ENCODE data around the gene ARMC12.
"Not testable (repeated sequence)": the region's sequence is repeated elsewhere in the genome, so short reads cannot be mapped to it uniquely, and the experiment has no call there.

ARMC12 gene, protein sequence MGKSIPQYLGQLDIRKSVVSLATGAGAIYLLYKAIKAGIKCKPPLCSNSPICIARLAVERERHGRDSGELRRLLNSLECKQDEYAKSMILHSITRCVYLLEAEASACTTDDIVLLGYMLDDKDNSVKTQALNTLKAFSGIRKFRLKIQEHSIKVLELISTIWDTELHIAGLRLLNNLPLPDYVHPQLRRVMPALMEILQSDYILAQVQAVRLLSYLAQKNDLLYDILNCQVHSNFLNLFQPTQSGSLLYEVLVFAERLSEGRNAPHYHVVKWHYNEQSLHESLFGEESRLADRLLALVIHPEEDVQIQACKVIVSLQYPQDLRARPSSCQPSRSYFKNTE

DNA sequence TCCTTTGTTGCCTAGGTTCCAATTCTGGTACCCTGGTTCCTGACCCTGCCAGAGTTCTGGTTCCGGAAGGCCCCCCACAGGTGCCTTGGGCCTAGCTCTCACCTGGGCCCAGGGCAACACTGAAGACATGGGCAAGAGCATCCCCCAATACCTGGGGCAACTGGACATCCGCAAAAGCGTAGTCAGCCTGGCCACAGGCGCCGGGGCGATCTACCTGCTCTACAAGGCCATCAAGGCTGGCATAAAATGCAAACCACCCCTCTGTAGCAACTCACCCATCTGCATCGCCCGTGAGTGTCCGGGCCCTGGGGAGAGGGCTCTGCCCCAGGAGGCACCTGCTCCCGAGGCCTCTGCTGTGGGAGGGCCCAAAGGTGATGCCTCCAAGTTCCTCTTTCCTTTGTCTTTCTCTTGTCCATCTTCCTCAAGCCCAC, at the start of gene ARMC12:
Gene ARMC12, plus strand, starts transcription at position 51 of the 431 bp plus-strand sequence. Its CDS starts 77 bp downstream, at position 128.
- in situ Hi-C loops (cut with MboI; ENCODE audit: low sequenced_read_pairs): loop anchor here (5.0 to 10.0 kb wide), 2 partner anchors 155 to 442 kb away; partner anchors contain the start of gene DEF6

GRCh38 chr6:35687658-35688604, 48.9 kb upstream of the ARMC12 start:
- in situ Hi-C loops (cut with MboI; ENCODE audit: low sequenced_read_pairs): no loop called here

GRCh38 chr6:35688605-35689322, 48.1 kb upstream of the ARMC12 start, which contains the start of gene FKBP5:
TSS of gene FKBP5 (minus strand) at chr6:35688915. CDS start at chr6:35642824, 46,091 bp downstream.
- in situ Hi-C loops (cut with MboI; ENCODE audit: low sequenced_read_pairs): no loop called here

DNA sequence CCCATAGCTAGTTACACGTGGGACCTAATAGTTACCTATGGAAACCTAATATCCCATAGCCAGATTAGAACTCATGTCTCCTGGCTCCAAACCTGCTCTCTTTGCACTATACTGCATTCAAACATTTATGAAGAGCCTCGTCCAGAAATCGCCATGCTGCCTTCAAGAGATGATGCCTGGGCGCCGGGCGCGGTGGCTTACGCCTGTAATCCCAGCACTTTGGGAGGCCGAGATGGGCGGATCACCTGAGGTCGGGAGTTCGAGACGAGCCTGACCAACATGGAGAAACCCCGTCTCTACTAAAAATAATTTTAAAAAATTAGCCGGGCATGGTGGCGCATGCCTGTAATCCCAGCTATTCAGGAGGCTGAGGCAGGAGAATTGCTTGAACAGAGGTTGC, 46.8 kb upstream of the ARMC12 start:
- in situ Hi-C loops (cut with MboI; ENCODE audit: low sequenced_read_pairs): not testable (repeated sequence)

DNA sequence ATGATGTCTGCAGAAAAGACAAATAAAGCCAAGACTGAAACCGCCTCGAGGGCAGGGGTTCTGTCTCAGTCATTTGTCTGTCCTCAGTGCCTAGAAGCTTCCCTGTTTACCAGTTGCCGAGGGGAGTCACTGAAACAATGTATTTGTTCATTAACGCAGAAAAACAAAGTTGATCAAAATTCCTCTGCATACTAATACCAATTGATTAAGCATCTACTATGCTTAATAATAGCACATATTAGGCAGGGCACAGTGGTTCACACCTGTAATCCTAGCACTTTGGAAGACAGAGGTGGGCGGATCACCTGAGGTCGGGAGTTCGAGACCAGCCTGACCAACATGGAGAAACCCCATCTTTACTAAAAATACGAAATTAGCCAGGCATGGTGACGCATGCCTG, 46.3 kb upstream of the ARMC12 start:
- in situ Hi-C loops (cut with MboI; ENCODE audit: low sequenced_read_pairs): no loop called here

- in situ Hi-C loops (cut with MboI; ENCODE audit: low sequenced_read_pairs): no loop called here
These were observed 45.6 kb upstream of the ARMC12 start for GRCh38 chr6:35691027-35691824.

DNA sequence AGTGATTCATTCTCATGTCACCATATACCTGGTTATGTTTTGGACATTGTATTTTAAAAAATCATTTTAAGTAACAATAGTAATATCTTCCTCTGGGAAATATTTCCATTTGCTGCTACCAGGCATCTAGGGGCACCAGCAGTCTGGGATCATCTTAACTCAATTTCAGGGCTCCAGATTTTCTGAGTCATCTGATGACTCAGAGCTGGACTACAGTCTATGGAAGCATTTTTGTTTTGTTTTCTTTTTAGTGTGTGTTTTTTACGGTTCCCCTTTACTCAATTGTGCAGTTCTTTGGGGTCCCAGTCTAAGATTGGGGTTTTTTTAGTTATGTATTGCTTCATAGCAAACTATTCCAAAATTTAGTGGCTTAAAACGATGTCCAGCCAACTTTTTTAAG, 42.4 kb upstream of the ARMC12 start:
- in situ Hi-C loops (cut with MboI; ENCODE audit: low sequenced_read_pairs): no loop called here

DNA sequence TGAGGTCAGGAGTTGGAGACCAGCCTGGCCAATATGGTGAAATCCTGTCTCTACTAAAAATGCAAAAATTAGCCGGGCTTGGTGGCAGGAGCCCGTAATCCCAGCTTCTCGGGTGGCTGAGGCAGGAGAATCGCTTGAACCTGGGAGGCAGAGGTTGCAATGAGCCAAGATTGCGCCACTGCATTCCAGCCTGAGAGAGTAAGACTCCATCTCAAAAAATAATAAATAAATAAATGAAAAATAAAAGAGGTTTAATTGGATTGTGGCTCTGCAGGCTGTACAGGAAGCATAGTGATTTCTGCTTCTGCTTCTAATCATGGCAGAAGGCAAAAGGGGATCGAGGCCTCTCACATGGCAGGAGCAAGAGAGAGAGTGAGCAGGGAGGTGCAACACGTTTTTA, 38.4 kb upstream of the ARMC12 start:
- in situ Hi-C loops (cut with MboI; ENCODE audit: low sequenced_read_pairs): not testable (repeated sequence)

- in situ Hi-C loops (cut with MboI; ENCODE audit: low sequenced_read_pairs): no loop called here
These were observed 38.0 kb upstream of the ARMC12 start for GRCh38 chr6:35698858-35699257.

GRCh38 chr6:35703554-35703953, 33.3 kb upstream of the ARMC12 start:
- in situ Hi-C loops (cut with MboI; ENCODE audit: low sequenced_read_pairs): no loop called here

DNA sequence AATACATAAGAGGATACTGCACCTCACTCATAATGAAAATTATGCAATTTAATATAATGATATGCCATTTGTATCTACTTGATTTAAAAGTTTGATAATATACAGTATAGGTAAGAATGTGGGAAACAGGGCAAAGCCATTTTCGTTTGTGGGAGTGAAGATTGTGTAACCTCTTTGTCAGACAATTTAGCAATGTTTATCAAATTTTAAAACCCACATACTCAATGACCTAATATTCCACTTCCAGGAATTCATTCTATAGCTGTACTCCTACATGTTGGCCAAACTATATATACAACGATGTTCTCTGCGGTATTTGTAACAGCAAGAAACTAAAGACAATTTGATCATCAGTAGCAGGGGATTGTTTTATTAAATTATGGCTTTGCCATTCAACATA, 30.4 kb upstream of the ARMC12 start:
- in situ Hi-C loops (cut with MboI; ENCODE audit: low sequenced_read_pairs): no loop called here

- in situ Hi-C loops (cut with MboI; ENCODE audit: low sequenced_read_pairs): no loop called here
These were observed 29.0 kb upstream of the ARMC12 start for GRCh38 chr6:35707714-35708407.

DNA sequence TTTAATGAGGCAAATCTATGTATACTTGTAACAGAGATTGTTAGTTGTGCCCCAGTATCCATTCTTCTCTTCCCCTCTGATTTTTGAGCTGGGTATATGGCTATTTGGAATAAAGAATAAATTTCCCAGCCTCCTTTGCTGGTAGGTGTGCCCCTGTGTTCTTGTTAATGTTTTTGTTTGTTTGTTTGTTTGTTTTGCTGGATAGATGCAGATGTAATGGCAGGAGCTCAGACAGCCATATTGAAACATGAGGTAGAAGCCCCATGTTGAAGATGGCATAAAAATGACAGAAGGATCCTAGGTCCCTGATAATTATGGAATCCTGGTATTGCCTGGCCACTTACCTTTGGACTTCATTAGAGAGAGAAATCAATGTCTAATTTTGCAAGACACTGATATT, 28.2 kb upstream of the ARMC12 start:
- in situ Hi-C loops (cut with MboI; ENCODE audit: low sequenced_read_pairs): no loop called here

GRCh38 chr6:35710241-35710847, 26.5 kb upstream of the ARMC12 start:
- in situ Hi-C loops (cut with MboI; ENCODE audit: low sequenced_read_pairs): no loop called here

- in situ Hi-C loops (cut with MboI; ENCODE audit: low sequenced_read_pairs): no loop called here
These were observed 25.1 kb upstream of the ARMC12 start for GRCh38 chr6:35711731-35712130.

- in situ Hi-C loops (cut with MboI; ENCODE audit: low sequenced_read_pairs): no loop called here
These were observed 23.6 kb upstream of the ARMC12 start for GRCh38 chr6:35713006-35713767.

DNA sequence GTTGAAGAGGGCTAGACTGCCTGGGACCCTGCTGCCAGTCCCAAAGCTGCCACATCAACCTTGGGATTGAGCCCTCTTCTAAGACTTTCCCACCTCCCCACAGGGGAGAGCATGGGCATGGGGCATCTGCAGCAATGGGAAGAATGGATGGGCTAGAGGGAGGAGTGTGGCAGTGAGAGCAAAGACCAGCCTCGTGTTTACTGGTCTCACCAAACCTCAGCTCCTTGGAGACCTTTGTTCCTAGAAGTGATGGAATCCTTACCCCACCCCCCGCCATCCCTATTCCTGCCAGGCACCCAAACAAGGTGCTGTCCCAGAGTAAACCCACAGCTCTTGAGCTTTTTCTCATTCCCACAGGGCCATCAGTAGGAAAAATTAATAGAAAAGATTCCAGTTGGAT, 20.0 kb upstream of the ARMC12 start:
- in situ Hi-C loops (cut with MboI; ENCODE audit: low sequenced_read_pairs): no loop called here
